H1 (cell line): ENCODE measurements around the gene PPP1R27. TPM values are rescaled to one million over a fixed set of nuclear protein-coding genes. Genes with fewer than 3 reads are reported as not detected.

Source experiments
- CTCF ChIA-PET: fragments of 300-600 bp; sonication (Branson Sonifier 250); formaldehyde crosslinking; loops from one replicate; lab custom pipeline; 2021; ENCODE audit not compliant: partially characterized antibody; lab: Charles Lee
- POLR2A ChIA-PET: fragments of 300-600 bp; sonication (Branson Sonifier 250); formaldehyde crosslinking; loops from one replicate; lab custom pipeline; 2021; ENCODE audit warnings: inconsistent platforms; ENCODE audit not compliant: partially characterized antibody; lab: Charles Lee
- DNase-seq, 2 experiments: peaks; one replicate each; pipeline versions ENCODE4 v3.0.0 to v3.0.0-alpha.2; 2010 to 2022; ENCODE audit warnings: low spot score in 2 of 2, low read depth in 1 of 2, mixed read lengths in 1 of 2
- FAIRE-seq: peaks from 2 replicates; lab custom pipeline; 2011; peaks lifted over from hg19 to GRCh38; lab: Jason Lieb, UNC
- H2AFZ ChIP-seq: 2 replicates; pipeline ENCODE4 v1.8.1; 2012; ENCODE audit warnings: low read length, inconsistent platforms
- H2AK5ac ChIP-seq: 2 replicates; pipeline ENCODE4 v1.6.1; 2013; ENCODE audit warnings: low read depth, low read length
- H2BK120ac ChIP-seq: replicated peaks from 2 replicates; pipeline ENCODE3; 2013; ENCODE audit warnings: low read depth, low read length, inconsistent platforms
- H2BK12ac ChIP-seq: 2 replicates; pipeline ENCODE4 v1.6.1; 2013; ENCODE audit warnings: low read depth, low read length
- H2BK15ac ChIP-seq: 2 replicates; pipeline ENCODE4 v1.6.1; 2013; ENCODE audit warnings: low read length
- H2BK20ac ChIP-seq: 2 replicates; pipeline ENCODE4 v1.6.1; 2013; ENCODE audit warnings: low read length
- H2BK5ac ChIP-seq: 2 replicates; pipeline ENCODE4 v1.6.1; 2013; ENCODE audit warnings: low read depth, low read length
- H3K14ac ChIP-seq: 2 replicates; pipeline ENCODE4 v1.6.1; 2013; ENCODE audit warnings: inconsistent platforms; ENCODE audit not compliant: insufficient read length
- H3K18ac ChIP-seq: 2 replicates; pipeline ENCODE4 v1.6.1; 2013; ENCODE audit warnings: low read length; ENCODE audit errors: extremely low read depth
- H3K23ac ChIP-seq: 2 replicates; pipeline ENCODE4 v1.6.1; 2013; ENCODE audit warnings: inconsistent platforms; ENCODE audit not compliant: insufficient read length
- H3K23me2 ChIP-seq: 2 replicates; pipeline ENCODE4 v1.6.1; 2013; ENCODE audit warnings: low read depth, low read length
- H3K27ac ChIP-seq: 2 replicates; pipeline ENCODE4 v1.6.1; 2011; ENCODE audit warnings: low read depth, low read length, inconsistent platforms
- H3K27me3 ChIP-seq, 4 experiments: replicated peaks in 1 of 4; 1 replicate in 1 of 4; 2 replicates in 3 of 4; pipeline versions ENCODE4 v1.6.1 to v1.8.1; 2011 to 2013; ENCODE audit warnings: low read length in 3 of 4, mild to moderate bottlenecking in 3 of 4, inconsistent platforms in 2 of 4, mixed read lengths in 2 of 4, moderate library complexity in 1 of 4; ENCODE audit not compliant: control insufficient read depth in 3 of 4, insufficient read depth in 3 of 4; ENCODE audit errors: extremely low read depth in 1 of 4
- H3K36me3 ChIP-seq, 4 experiments: 2 replicates each; pipeline versions ENCODE4 v1.6.1 to v1.8.1; 2011 to 2013; ENCODE audit warnings: mild to moderate bottlenecking in 4 of 4, low read length in 3 of 4, moderate library complexity in 2 of 4, control low read depth in 1 of 4, inconsistent platforms in 1 of 4; ENCODE audit not compliant: insufficient read depth in 4 of 4, control insufficient read depth in 2 of 4
- H3K4ac ChIP-seq: replicated peaks from 2 replicates; pipeline ENCODE3; 2013; ENCODE audit warnings: low read length, low read depth, mixed read lengths, inconsistent platforms; ENCODE audit not compliant: insufficient read length
- H3K4me1 ChIP-seq, 4 experiments: replicated peaks in 1 of 4; 1 replicate in 1 of 4; 2 replicates in 3 of 4; pipeline versions ENCODE4 v1.6.1 to v1.8.1; 2011 to 2013; ENCODE audit warnings: low read length in 3 of 4, inconsistent platforms in 2 of 4, mixed read lengths in 1 of 4; ENCODE audit not compliant: insufficient read depth in 4 of 4, control insufficient read depth in 3 of 4
- H3K4me2 ChIP-seq, 2 experiments: 2 replicates each; pipeline versions ENCODE4 v1.6.1 to v1.8.1; 2011 to 2013; ENCODE audit warnings: low read depth in 2 of 2, low read length in 2 of 2, control low read depth in 1 of 2, inconsistent platforms in 1 of 2, mild to moderate bottlenecking in 1 of 2; ENCODE audit not compliant: insufficient read depth in 1 of 2
- H3K4me3 ChIP-seq, 4 experiments: fragments of 200-600, 300-600 bp in 1 of 4; sonication (generic), shearing (Covaris generic), sonication (Bioruptor Twin) in 1 of 4; 2 replicates each; pipeline versions ENCODE4 v1.5.1 to v1.8.1; 2011 to 2016; ENCODE audit warnings: low read length in 4 of 4, low read depth in 3 of 4, control low read depth in 2 of 4, inconsistent platforms in 2 of 4, mild to moderate bottlenecking in 2 of 4, mixed read lengths in 1 of 4, moderate library complexity in 1 of 4; ENCODE audit not compliant: insufficient read depth in 2 of 4; ENCODE audit errors: extremely low read depth in 1 of 4
- H3K56ac ChIP-seq: replicated peaks from 2 replicates; pipeline ENCODE3; 2013; ENCODE audit warnings: low read depth, mild to moderate bottlenecking, mixed read lengths, low read length, inconsistent platforms; ENCODE audit not compliant: insufficient read length
- H3K79me1 ChIP-seq: 2 replicates; pipeline ENCODE4 v1.6.1; 2013; ENCODE audit warnings: low read depth, low read length, control low read depth
- H3K79me2 ChIP-seq, 2 experiments: 2 replicates each; pipeline versions ENCODE4 v1.6.1 to v1.8.1; 2012 to 2013; ENCODE audit warnings: low read length in 2 of 2, mild to moderate bottlenecking in 2 of 2, inconsistent platforms in 1 of 2; ENCODE audit not compliant: insufficient read depth in 2 of 2, control insufficient read depth in 1 of 2
- H3K9ac ChIP-seq, 4 experiments: replicated peaks in 1 of 4; 1 replicate in 1 of 4; 2 replicates in 3 of 4; pipeline versions ENCODE4 v1.6.1 to v1.8.1; 2011 to 2013; ENCODE audit warnings: low read depth in 3 of 4, low read length in 3 of 4, control low read depth in 2 of 4, mild to moderate bottlenecking in 2 of 4, moderate library complexity in 2 of 4, inconsistent platforms in 1 of 4; ENCODE audit errors: extremely low read depth in 1 of 4
- H3K9me3 ChIP-seq, 2 experiments: 2 replicates each; pipeline versions ENCODE4 v1.6.1 to v1.8.1; 2012 to 2013; ENCODE audit warnings: mild to moderate bottlenecking in 2 of 2, moderate library complexity in 2 of 2, control low read depth in 1 of 2, inconsistent platforms in 1 of 2, low read depth in 1 of 2, low read length in 1 of 2, mixed read lengths in 1 of 2; ENCODE audit not compliant: insufficient read depth in 2 of 2
- H4K20me1 ChIP-seq, 2 experiments: replicated peaks in 1 of 2; 2 replicates each; pipeline versions ENCODE3 to v1.8.1; 2011 to 2013; ENCODE audit warnings: inconsistent platforms in 2 of 2, low read length in 2 of 2, mild to moderate bottlenecking in 1 of 2; ENCODE audit not compliant: insufficient read depth in 2 of 2, control insufficient read depth in 1 of 2
- H4K5ac ChIP-seq: 2 replicates; pipeline ENCODE4 v1.6.1; 2013; ENCODE audit warnings: low read length, low read depth, mixed read lengths, inconsistent platforms; ENCODE audit not compliant: insufficient read length
- H4K8ac ChIP-seq: 2 replicates; pipeline ENCODE4 v1.8.0; 2013; ENCODE audit warnings: mild to moderate bottlenecking, moderate library complexity, low read length, inconsistent platforms; ENCODE audit not compliant: insufficient read depth; ENCODE audit errors: extremely low read depth
- H4K91ac ChIP-seq: replicated peaks from 2 replicates; pipeline ENCODE3; 2013; ENCODE audit warnings: low read length, mixed read lengths, inconsistent platforms; ENCODE audit not compliant: insufficient read length
- CBX5 ChIP-seq: fragments of 300-800, 300-1000 bp; sonication (generic); IDR thresholded peaks from 2 replicates; pipeline ENCODE4 v1.7.1; 2016; ENCODE audit warnings: antibody characterized with exemption, low read length, low read depth
- CBX8 ChIP-seq: fragments of 300-800, 300-1000 bp; sonication (generic); IDR thresholded peaks from 2 replicates; pipeline ENCODE4 v1.7.1; 2016; ENCODE audit warnings: low read depth, low read length, borderline replicate concordance
- CHD2 ChIP-seq: IDR thresholded peaks from 2 replicates; pipeline ENCODE4 v1.6.1; 2012; ENCODE audit warnings: low read length, improper control_type of control experiment
- EGR1 ChIP-seq: IDR thresholded peaks from 2 replicates; pipeline ENCODE4 v1.6.1; 2011; ENCODE audit warnings: low read depth, low read length, borderline replicate concordance
- EP300 ChIP-seq, 2 experiments: IDR thresholded peaks; 1 replicate in 1 of 2; 2 replicates in 1 of 2; pipeline ENCODE4 v1.6.1; 2011 to 2012; ENCODE audit warnings: low read depth in 2 of 2, low read length in 2 of 2, mild to moderate bottlenecking in 2 of 2, borderline replicate concordance in 1 of 2, inconsistent platforms in 1 of 2, moderate library complexity in 1 of 2
- FOSL1 ChIP-seq: IDR thresholded peaks from 2 replicates; pipeline ENCODE4 v1.6.1; 2011; ENCODE audit warnings: mild to moderate bottlenecking, low read depth, low read length, moderate library complexity; ENCODE audit not compliant: insufficient read depth
- GABPA ChIP-seq: IDR thresholded peaks from 2 replicates; pipeline ENCODE4 v1.6.1; 2011; ENCODE audit warnings: mild to moderate bottlenecking, low read length, moderate library complexity, borderline replicate concordance; ENCODE audit not compliant: insufficient read depth
- GTF2F1 ChIP-seq: IDR thresholded peaks from 2 replicates; pipeline ENCODE4 v1.6.1; 2012; ENCODE audit warnings: low read depth, low read length, improper control_type of control experiment, borderline replicate concordance
- SP1 ChIP-seq: IDR thresholded peaks from 2 replicates; pipeline ENCODE4 v1.6.1; 2011; ENCODE audit warnings: low read depth, low read length
- SUZ12 ChIP-seq: fragments of 200-600 bp; sonication (generic); IDR thresholded peaks from 2 replicates; pipeline ENCODE4 v1.6.1; 2012; ENCODE audit warnings: mild to moderate bottlenecking, inconsistent platforms, low read length, moderate library complexity, mixed read lengths
- TCF12 ChIP-seq: IDR thresholded peaks from 2 replicates; pipeline ENCODE4 v1.6.1; 2011; ENCODE audit warnings: low read depth, mild to moderate bottlenecking, low read length
- TEAD4 ChIP-seq: IDR thresholded peaks from 2 replicates; pipeline ENCODE4 v1.6.1; 2012; ENCODE audit warnings: low read depth, low read length, inconsistent platforms, mixed read lengths
- YY1 ChIP-seq: IDR thresholded peaks from 2 replicates; pipeline ENCODE4 v1.6.1; 2011; ENCODE audit warnings: low read depth, mild to moderate bottlenecking, low read length
- WGBS, 2 experiments: shearing (Covaris generic) in 1 of 2; methylation state at CpG; one replicate each; pipeline versions ENCODE4 v1.1.6 to v1.1.7; 2013 to 2015; ENCODE audit warnings: low lambda C conversion rate in 2 of 2, mixed read lengths in 2 of 2, inconsistent platforms in 1 of 2, low coverage in 1 of 2, missing lambda C conversion rate in 1 of 2; ENCODE audit not compliant: insufficient replicate concordance in 2 of 2, insufficient coverage in 1 of 2, insufficient read length in 1 of 2; ENCODE audit errors: extremely low coverage in 1 of 2, missing lambda C conversion rate in 1 of 2; 5-methylcytosine and 5-hydroxymethylcytosine counted together
- polyA plus RNA-seq, 7 experiments: library from polyadenylated mRNA; depleted of rRNA in 3 of 7; stranded (reverse) in 5 of 7; unstranded in 2 of 7; fragments of >200 nt in 5 of 7; fragments of 200-250 nt in 2 of 7; gene quantifications; 1 replicate in 5 of 7; 2 replicates in 1 of 7; 4 replicates in 1 of 7; pipeline versions ENCODE4 v1.2.1 to v1.2.3, GENCODE V29; 2011 to 2013; ENCODE audit warnings: missing spikeins in 2 of 7, mixed read lengths in 2 of 7
- total RNA-seq: library from RNA; stranded (reverse); fragmentation: NEBNext Ultra II Directional; extraction: Animal tissue kit (Norgen Biotek cat#: 25700); gene quantifications from 2 replicates; pipeline ENCODE4 v1.2.1, GENCODE V29; 2021
- TF ChIP-seq, protein P1 (sequence below): IDR thresholded peaks from 2 replicates; pipeline ENCODE4 v1.6.1; 2011; ENCODE audit warnings: low read depth, mild to moderate bottlenecking, low read length; ENCODE audit not compliant: insufficient read depth

Gene PPP1R27
- total and polyA plus RNA-seq, 2 of the 8 experiments (the other 6 are each of a cell fraction or from before 2014, with no cell fraction given), result 0.27 TPM; not detected in 1

DNA sequence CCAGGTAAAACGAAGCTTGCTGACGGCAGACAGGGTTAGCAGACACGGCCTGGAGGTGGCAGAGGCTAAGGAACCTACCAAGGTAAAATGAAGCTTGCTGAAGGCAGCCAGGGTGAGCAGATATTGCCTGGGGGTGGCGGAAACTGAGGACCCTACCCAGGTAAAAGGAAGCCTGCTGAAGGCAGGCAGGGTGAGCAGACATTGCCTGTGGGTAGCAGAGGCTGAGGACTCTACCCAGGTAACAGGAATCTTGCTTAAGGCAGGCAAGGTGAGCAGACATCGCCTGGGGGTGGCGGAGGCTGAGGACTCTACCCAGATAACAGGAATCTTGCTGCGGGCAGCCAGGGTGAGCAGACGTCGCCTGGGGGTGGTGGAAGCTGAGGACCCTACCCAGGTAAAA is 33.5 kb downstream of the PPP1R27 start:
- H3K23me2 ChIP-seq, result peaks cover 5% of the 10 kb centered on the region; the same call in 1 of the 2 replicates
- H2BK5ac ChIP-seq, result no peak overlapping the region
- no peak for DNase-seq
- H3K4me3 ChIP-seq, result no peak overlapping the region
- no peak overlapping the region for H3K18ac ChIP-seq
- no peak overlapping the region for H3K4ac ChIP-seq
- POLR2A ChIA-PET, result interaction anchor here (0.6 to 1.5 kb wide), 5 partner anchors 14 to 155 kb away, joined by 3 to 7 read pairs (median 5); no protein-coding TSS in a partner anchor
- no peak overlapping the region for H3K14ac ChIP-seq
- no peak overlapping the region for H2BK15ac ChIP-seq
- H3K9me3 ChIP-seq, result peaks cover 0 to 3% of the 10 kb centered on the region in 2 experiments; a peak in 1 of 4 replicates
- no peak overlapping the region for H3K23ac ChIP-seq
- H3K56ac ChIP-seq, result no peak overlapping the region
- H4K91ac ChIP-seq, result no peak overlapping the region
- CTCF ChIA-PET, result interaction anchor here (0.6 to 1.0 kb wide), 3 partner anchors 24 to 64 kb away, joined by 3 to 4 read pairs (median 3); no protein-coding TSS in a partner anchor
- no peak overlapping the region for H2BK120ac ChIP-seq
- peaks cover 0 to 3% (median 0%) of the 10 kb centered on the region in 4 experiments; a peak in 3 of 7 replicates for H3K4me1 ChIP-seq
- H3K36me3 ChIP-seq, result peaks cover 0 to 10% (median 0%) of the 10 kb centered on the region in 4 experiments; a peak in 1 of 8 replicates
- H3K79me2 ChIP-seq, result no peaks in the 10 kb centered on the region
- no peak overlapping the region for H4K5ac ChIP-seq
- no peak overlapping the region for H3K9ac ChIP-seq
- H2BK20ac ChIP-seq, result no peak overlapping the region
- peaks cover 0 to 1% of the 10 kb centered on the region in 2 experiments for H4K20me1 ChIP-seq
- H2AFZ ChIP-seq, result no peak overlapping the region
- no peak for FAIRE-seq
- no peak overlapping the region for H4K8ac ChIP-seq
- no peak overlapping the region for H2AK5ac ChIP-seq
- no peak overlapping the region for H2BK12ac ChIP-seq
- no peak overlapping the region for H3K27ac ChIP-seq
- 83% methylated on average over 9 of the region's 9 CpGs; no CpG with 5 or more reads in 1 of the 2 experiments for WGBS, 2 experiments
- peaks cover 38 to 54% (median 50%) of the 10 kb centered on the region in 4 experiments for H3K27me3 ChIP-seq
- H3K79me1 ChIP-seq, result no peaks in the 10 kb centered on the region
- no peak overlapping the region for H3K4me2 ChIP-seq
- no peak for TF ChIP-seq GTF2F1
- TF ChIP-seq TCF12, result no peak
- no peak for TF ChIP-seq YY1
- no peak for TF ChIP-seq SUZ12
- TF ChIP-seq, protein P1, sequence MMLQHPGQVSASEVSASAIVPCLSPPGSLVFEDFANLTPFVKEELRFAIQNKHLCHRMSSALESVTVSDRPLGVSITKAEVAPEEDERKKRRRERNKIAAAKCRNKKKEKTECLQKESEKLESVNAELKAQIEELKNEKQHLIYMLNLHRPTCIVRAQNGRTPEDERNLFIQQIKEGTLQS, result no peak
- TF ChIP-seq EGR1, result no peak
- no peak for TF ChIP-seq CHD2
- TF ChIP-seq TEAD4, result no peak
- no peak for TF ChIP-seq GABPA
- TF ChIP-seq EP300 (IDR thresholded peaks at IDR 0.05; ENCODE audit: borderline replicate concordance in 1 of 2, low read depth in 2 of 2, low read length in 2 of 2), result no peak
- no peak for TF ChIP-seq FOSL1
- TF ChIP-seq CBX5, result no peak
- TF ChIP-seq SP1, result no peak
- TF ChIP-seq CBX8, result no peak
